Stimulated activated CD4-positive, alpha-beta T cell treated with anti-CD3 and anti-CD28 coated beads, TNF-alpha, amount 100 ng/mL, for 48 hours (primary cell): ENCODE measurements around the gene SPAG9.
A peak's percentile ranks its signal among the peaks of the same experiment; 100 is the strongest.
"Not testable (repeated sequence)": the region's sequence is repeated elsewhere in the genome, so short reads cannot be mapped to it uniquely, and the experiment has no call there.

Experiments
- DNase-seq, 3 donors: peaks; one replicate each; pipeline ENCODE4 v3.0.0-alpha.2; 2020; ENCODE audit warnings: low read depth in 3 of 3

The SPAG9 gene

GRCh38 chr17:50953831-50954601 is 166.7 kb downstream of the SPAG9 start:
- DNase-seq = no peak

GRCh38 chr17:50953518-50953830 is 167.2 kb downstream of the SPAG9 start:
- no peak for DNase-seq

GRCh38 chr17:50952889-50953288 is 167.8 kb downstream of the SPAG9 start:
- no peak for DNase-seq

GRCh38 chr17:50952013-50952412 is 168.7 kb downstream of the SPAG9 start:
- DNase-seq = no peak

- DNase-seq = peak in 2 of 3 donors; percentile 25 to 38
These were observed 170.4 kb downstream of the SPAG9 start for GRCh38 chr17:50949989-50950877.

GRCh38 chr17:50949128-50949988 is 171.3 kb downstream of the SPAG9 start:
- DNase-seq = no peak

- DNase-seq = no peak
These were observed 172.0 kb downstream of the SPAG9 start for GRCh38 chr17:50948711-50949110.

- no peak for DNase-seq
These were observed 172.7 kb downstream of the SPAG9 start for GRCh38 chr17:50947782-50948543.

GRCh38 chr17:50946891-50947781 is 173.5 kb downstream of the SPAG9 start:
- DNase-seq = no peak

- no peak for DNase-seq
These were observed 174.3 kb downstream of the SPAG9 start for GRCh38 chr17:50946223-50946890.

- no peak for DNase-seq
These were observed 174.9 kb downstream of the SPAG9 start for GRCh38 chr17:50945779-50946222.

GRCh38 chr17:50944902-50945720 is 175.6 kb downstream of the SPAG9 start:
- no peak for DNase-seq

GRCh38 chr17:50944054-50944901 is 176.4 kb downstream of the SPAG9 start:
- peak; percentile 60 to 73 (median 65) for DNase-seq

- no peak for DNase-seq
These were observed 177.1 kb downstream of the SPAG9 start for GRCh38 chr17:50943575-50943933.

- DNase-seq = not testable (repeated sequence)
These were observed 179.0 kb downstream of the SPAG9 start for GRCh38 chr17:50941676-50942048.

GRCh38 chr17:50939795-50940684 is 180.6 kb downstream of the SPAG9 start:
- DNase-seq = no peak

- no peak for DNase-seq
These were observed 181.2 kb downstream of the SPAG9 start for GRCh38 chr17:50939542-50939794.
